Activated CD4-positive, CD25-positive, alpha-beta regulatory T cell treated with anti-CD3 and anti-CD28 coated beads, Interleukin-2, amount 50 U/mL, for 24 hours (primary cell): ENCODE measurements around the gene KRT35.

ENCODE experiments used
- ATAC-seq, 2 donors: fragments of 150-1000 bp; cut with Tn5 transposase; one replicate each; pipeline ENCODE4 v1.10.0; 2021; ENCODE audit warnings: mild to moderate bottlenecking in 1 of 2, moderate library complexity in 1 of 2

Gene KRT35

GRCh38 chr17:41486316-41486715 is 5.4 kb upstream of the KRT35 start:
- ATAC-seq: no peak

- no peak for ATAC-seq
Observed at GRCh38 chr17:41484920-41485904, 4.3 kb upstream of the KRT35 start.

DNA sequence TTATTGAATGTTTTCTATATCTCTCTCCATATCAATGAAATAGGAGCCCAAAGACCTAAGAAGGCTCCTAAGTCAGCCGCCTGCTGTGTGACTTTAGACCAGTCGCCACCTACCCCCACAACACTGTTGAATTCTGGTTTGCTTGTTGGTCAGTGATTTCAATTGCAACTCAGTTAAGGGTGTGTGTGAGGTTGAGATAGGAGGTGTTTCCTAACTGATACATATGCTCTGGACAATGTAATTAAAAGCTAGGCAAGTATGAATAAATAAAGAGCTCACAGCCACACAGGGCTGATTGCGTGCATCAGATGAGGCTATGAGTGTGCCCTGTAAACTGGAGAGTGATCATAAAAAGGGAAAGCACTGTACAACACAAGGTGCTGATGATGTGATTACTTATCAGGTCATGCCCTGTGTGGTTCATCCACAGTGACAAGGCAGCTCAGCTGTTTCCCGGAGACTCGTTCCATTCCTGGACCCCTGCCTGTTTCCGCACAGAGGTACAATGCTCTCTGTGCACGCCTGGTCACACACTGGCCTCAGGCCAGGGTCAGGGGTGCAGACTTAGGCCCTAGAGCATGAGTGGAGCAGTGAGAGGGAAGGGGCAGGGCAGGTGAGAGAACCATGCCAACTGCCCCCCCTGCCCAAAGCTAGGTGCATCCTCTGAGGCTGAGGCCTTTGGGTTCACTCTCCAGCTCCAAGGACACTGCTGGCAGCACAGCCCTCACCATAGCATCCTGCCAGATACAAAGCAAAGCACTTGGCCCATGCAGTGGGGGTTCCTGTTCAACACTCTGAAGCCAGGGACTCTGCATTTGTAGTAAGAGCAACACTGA is 3.3 kb upstream of the KRT35 start:
- ATAC-seq: no peak

GRCh38 chr17:41483531-41483930 is 2.6 kb upstream of the KRT35 start:
- no peak for ATAC-seq

- ATAC-seq: no peak
Observed at GRCh38 chr17:41480581-41480980, 370 bp downstream of the KRT35 start.

DNA sequence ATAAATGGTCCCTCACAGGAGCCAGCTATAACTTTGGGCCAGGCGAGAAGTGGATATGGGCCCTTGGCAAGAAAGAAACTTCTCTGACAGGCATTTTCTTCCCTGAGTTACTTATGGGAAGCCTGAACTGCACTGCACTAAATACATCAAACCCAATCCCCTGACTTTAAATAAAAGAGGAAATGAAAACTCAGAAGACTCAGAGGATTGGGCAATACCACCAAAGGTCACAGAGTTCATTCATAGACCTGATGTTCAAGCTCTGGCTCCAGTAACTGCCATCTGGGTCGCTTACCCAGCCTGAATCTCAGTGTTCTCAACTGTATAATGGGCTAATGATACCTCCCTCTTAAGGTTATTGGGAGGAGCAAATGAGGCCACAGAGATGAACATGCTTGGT is 815 bp downstream of the KRT35 start:
- ATAC-seq: no peak

DNA sequence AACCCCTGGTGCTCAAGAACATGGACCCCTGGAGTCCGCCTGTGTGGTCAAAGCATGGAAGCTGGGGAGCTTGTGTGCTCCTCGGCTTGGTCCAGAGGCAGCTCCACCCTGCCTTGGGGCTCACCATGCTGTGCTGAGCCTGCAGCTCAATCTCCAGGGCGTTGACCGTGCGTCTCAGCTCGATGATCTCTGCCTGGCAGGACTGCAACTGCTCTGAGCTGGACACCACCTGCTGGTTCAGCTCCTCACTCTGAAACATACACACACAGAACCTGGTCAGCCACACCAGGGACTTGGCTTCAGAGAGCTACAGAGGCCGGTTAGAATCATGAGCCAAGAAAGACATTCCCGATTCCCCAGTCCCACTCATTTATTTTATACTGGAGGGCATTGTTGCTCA is 2.7 kb downstream of the KRT35 start:
- ATAC-seq: no peak

DNA sequence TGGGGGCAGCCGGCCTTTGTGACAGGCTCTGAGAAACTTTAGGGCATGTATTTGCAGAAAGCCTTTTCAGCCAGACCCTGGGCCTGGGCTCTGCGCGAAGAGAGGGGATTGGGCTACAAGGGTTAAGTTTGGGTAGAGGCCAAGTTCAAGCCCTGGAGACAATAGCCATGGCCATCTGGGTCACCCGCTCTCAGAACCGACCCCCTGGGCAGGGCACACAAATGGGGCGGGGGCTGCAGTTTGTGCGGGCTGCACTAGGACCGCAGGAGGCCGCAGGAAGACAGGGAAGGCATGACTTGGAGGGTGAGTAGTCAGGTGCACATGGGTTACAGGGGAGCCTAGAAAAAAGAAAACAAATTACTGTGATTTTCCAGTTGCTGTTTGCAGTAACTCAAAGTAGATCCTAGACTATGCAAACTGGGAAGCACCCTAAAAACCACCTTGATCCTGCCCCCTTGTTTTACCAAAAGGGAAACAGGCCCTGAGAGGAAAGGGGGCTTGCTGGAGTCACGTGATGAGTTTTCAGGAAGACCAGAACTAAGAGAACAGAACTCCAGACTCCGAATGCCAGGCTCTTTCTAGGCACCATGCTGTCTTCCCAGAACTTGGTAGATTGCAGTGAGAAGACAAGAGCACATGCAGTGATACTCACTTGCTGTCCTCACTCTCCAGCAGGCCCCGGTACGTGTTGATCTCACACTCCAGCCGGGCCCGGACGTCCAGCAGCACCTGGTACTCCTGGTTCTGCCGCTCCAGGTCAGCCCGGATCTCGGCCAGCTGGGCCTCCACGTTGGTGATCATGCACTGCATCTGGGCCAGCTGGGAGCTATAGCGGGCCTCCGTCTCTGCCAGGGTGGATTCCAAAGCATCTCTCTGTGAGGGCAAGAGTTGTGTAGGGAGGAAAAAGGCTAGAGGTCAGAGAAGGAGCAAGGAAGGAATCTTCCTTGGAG is 3.8 kb downstream of the KRT35 start:
- no peak for ATAC-seq

DNA sequence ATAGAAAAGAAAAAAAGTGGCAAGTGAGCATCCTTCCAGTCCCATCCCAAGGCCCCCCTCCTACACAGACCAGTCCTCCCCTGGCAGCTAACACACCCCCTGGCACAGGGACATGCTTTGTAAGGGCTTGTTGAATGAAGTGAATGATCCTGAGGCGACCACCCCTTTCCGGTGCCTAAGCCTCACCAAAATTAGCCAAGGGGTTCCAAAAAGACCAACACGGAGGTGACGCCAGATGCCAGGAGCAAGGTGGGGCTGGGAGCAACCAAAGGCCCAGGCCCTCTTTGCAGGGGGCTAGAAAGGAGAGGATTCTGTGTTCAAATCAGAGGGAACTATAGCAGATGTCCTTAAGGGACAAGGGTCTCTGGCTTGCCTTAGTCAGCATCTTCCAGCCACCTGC is 5.5 kb downstream of the KRT35 start:
- ATAC-seq: no peak

GRCh38 chr17:41474863-41475262 is 6.1 kb downstream of the KRT35 start:
- ATAC-seq: no peak

- no peak for ATAC-seq
Observed at GRCh38 chr17:41468346-41468745, 12.6 kb downstream of the KRT35 start.

DNA sequence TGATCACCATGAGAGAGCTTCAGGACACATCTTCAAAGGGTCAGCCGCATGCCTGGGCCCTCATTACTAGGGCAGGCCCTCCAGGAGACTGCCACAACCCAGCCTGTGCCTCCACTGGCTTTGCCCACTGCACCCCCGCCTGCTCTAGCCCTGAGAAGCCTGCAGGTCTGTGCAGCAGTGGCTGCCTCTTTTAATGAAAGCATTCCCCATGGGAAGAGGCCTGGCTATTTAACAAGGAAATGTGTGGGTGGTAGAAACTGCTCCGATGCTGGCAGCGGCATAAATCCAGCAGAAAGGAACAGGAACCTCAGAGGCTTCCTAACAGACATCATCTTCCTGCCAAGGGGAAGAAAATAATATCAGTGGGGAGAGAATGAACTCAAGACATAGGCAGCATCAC is 13.4 kb downstream of the KRT35 start:
- ATAC-seq: no peak

GRCh38 chr17:41466988-41467387 is 14.0 kb downstream of the KRT35 start, which contains the start of gene KRT32:
Gene KRT32 (minus strand): TSS chr17:41467386. CDS start chr17:41467325, 61 bp downstream.
- no peak for ATAC-seq

- ATAC-seq: no peak
Observed at GRCh38 chr17:41464682-41465081, 16.3 kb downstream of the KRT35 start.

- ATAC-seq: no peak
Observed at GRCh38 chr17:41464173-41464572, 16.8 kb downstream of the KRT35 start.

- no peak for ATAC-seq
Observed at GRCh38 chr17:41463746-41464145, 17.2 kb downstream of the KRT35 start.

- no peak for ATAC-seq
Observed at GRCh38 chr17:41462705-41463104, 18.2 kb downstream of the KRT35 start.

DNA sequence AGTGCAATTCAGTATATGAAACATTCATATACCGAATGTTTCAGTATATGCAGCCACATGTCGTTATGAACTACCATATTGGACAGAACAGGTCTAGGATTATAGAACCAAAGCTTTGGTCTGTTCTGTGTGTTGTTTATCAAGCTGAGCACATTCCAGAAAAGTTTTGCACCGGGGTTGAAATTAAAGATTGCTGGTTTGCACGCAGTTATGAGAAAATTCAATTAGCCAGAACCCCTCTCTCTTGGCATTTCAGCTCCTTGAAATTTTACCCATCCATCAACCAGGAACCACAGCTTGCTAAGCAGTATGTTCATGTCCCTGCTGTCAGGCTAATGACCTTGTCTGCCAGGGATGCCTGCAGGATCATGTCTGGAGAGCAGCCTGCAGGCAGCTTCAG is 23.3 kb downstream of the KRT35 start:
- ATAC-seq: no peak

DNA sequence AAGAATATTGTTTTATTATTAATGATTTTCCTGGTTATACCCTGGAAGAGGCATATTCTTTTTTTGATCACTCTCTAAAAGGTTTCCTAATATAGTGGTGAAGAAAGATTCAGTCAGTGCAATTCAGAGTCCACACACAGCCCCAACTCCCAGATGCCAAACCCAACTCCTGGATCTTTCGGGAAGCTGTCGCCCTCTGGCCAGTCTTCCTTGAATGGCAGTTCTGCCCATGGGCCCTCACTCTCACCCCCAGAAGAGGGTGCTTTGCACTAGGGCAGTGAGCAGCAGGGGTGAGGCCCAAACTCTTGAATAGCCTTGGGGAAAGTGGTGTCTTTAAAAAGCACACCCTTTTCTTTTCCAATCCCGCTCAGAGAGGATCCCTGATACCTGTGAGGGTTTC is 24.7 kb downstream of the KRT35 start:
- no peak for ATAC-seq

- no peak for ATAC-seq
Observed at GRCh38 chr17:41455236-41455635, 25.7 kb downstream of the KRT35 start.

- no peak for ATAC-seq
Observed at GRCh38 chr17:41453066-41453465, 27.9 kb downstream of the KRT35 start.

DNA sequence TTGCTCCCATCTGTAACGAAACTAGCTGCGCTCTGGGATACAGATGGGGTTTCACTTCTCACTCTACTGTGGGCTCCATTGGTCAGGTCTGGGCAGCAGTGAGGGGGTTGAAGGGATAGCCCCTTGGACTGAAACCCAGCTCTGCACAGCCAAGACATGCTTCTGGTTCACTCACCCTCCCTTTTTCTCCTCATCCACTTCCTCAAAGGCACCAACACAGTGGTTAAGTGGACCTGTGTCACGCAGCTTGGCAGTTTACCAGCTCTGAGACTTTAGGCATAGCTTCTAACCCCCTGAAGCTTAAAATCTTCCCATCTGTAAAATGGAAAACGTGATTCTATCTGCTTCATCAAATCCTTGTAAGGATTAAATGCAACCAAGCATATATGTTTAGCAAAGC is 28.7 kb downstream of the KRT35 start:
- no peak for ATAC-seq
